GM18858 (cell line): ENCODE measurements around the gene SOCS1.

Source experiments
- ATAC-seq: cut with Tn5 transposase; IDR thresholded peaks from one replicate; pipeline ENCODE4 v1.9.1; 2021; ENCODE audit not compliant: unreplicated experiment

Gene SOCS1

GRCh38 chr16:11248133-11248532, 7.9 kb downstream of the SOCS1 start:
- no peak for ATAC-seq

DNA sequence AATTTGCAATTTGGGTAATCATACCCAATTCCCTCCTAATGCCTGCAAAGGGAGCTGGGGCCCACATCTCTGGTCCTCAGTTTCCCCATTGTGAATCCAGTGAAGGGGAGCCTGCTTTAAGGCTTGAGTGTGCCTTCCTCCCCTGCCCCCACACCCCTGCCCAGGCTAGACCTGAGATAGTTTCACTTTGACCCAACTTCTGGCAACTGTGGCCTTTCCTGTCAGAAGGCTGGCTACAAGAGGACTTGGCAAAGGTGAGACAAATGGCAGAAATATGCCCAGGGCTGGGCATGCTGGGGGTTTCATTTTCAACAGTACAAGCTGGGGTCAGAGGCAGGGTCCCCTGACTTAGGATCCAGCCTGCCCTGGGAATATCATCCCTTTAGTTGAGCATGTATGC, 10.0 kb downstream of the SOCS1 start:
- no peak for ATAC-seq

DNA sequence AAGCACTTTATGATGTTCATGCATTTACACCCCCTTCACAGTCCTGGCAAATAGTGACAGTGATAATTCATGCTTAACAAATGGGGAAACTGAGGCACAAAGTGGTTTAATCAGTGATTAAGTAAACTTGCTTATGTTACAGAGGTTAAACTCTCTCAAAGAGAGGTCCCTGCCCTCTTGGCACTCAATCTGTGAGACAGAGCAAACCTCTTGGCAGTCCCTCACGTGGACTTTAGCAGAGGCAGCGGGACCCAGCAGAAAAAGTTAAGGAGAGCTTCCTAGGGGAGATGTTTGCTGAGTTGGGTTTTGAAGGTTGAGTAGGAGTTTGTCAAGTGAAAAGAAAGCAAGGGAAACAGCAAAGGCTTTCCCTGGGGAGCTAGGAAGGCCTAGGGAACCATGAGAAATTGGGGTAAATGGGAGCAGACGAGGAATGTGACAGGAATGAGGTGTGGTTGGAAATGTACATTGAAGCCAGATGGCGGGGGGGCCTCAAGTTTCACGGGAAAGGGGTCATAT, 10.7 kb downstream of the SOCS1 start:
- no peak for ATAC-seq

DNA sequence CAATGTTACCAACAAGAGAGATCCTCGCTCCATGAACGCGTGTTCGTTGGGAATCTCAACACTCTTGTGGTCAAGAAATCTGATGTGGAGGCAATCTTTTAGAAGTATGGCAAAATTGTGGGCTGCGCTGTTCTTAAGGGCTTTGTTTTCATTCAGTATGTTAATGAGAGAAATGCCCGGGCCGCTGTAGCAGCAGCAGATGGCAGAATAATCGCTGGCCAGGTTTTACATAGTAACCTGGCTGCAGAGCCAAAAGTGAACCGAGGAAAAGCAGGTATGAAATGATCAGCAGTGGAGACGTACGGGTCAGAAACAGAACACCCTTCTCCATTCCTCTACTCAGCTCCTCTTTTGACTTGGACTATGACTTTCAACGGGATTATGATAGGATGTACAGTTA, 13.3 kb downstream of the SOCS1 start:
- ATAC-seq, result no peak

DNA sequence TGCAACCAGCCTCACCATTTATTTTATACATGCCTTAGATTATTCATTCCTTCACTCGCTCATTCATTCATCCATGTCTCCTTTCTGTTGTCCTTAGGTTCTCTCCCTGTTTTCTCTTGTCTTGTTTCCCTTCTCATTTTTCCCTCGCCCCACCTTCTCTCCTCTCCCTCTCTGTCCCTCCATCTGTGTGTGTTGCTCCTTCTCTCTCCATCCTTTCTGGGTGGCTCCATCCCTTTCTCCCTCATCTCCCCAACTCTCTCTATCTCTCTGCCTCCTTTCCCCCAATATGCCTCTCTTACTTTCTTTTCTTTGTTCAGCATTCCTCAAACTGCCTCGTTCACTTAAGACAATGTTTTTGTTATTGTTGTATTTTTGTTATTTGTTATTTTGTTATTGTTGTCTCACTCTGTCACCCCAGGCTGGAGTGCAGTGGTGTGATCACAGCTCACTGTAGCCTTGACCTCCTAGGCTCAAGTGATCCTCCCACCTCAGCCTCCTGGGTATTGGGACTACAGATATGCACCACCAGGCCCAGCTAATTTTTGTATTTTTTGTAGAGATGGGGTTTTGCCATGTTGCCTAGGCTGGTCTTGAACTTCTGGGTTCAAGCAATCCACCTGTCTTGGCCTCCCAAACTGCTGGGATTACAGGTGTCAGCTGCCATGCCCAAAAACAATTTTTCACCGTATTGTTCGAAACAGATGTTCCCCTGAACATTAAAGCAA, 14.4 kb downstream of the SOCS1 start:
- no peak for ATAC-seq

DNA sequence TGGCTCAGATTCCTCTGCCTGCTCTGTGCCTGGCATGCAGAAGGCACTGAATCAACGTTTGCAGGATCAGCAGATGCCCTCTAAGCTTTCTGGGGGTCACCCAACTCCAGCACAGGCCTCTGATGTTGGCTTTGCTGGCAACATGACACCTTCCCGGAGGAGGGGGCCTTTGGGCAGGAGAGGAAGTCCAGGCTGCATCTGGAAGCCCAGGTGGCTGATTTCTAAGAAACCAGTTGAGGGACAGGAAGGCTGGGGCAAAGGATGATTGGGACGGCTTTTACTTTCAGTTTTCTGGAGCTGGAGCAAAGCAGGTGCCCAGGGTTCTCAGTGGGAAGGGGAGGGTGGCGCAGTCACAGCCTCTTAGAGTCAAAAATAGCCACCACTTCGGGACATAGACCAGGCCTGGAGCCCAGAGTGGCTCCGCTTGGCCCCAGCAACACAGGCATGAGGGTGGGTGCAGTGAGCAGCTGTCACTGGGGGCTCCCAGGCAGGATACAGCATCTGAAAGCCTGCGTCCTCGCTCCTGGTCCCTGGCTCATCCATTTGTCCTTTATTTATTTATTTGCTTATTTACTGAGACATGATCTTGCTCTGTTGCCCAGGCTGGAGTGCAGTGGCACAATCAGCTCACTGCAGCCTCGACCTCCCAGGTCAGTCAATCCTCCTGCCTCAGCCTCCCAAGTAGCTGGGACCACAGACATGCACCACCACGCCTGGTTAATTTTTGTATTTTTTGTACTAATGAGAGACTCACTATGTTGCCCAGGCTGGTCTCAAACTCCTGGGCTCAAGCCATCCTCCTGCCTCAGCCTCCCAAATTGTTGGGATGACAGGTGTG, 15.1 kb downstream of the SOCS1 start:
- no peak for ATAC-seq

GRCh38 chr16:11239644-11240632, 16.1 kb downstream of the SOCS1 start:
- no peak for ATAC-seq

GRCh38 chr16:11238272-11239202, 17.5 kb downstream of the SOCS1 start:
- ATAC-seq, result no peak

DNA sequence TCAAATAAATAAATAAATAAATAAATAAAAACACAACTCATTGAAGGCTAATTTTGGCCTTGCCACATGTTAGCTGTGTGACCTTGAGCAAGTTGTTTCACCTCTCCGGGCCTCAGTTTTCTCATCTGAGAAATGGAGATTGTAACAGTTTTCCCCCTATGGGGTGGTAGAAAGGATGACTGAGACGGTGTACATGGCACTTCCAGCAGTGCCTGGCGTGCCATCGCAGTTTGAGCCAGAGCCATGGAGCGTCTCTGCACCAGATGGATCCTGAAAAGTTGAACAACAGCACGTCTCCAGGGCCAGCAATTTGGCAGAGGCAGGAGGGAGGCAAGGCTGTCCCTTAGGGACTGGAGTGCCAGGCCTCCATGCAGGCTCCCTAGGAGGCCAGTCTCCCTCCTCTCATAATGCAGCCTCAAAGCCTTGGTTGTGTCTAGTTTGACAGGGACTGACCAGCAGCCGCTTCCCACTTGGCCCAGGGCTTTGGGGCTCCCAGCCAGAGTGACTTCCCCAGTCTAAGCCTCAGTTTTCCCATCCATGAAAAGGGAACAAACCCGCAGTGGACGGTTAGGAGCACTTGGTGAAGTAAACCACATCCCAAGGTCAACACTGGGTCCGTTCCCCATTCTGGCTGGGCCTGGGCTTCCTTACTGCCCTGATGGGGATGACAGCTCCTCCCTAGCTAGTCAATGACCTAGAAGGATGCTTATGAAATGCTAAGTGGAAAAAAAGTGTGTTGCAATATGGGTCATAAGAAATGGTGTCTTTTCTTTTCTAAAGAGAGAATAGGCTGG, 19.3 kb downstream of the SOCS1 start:
- no peak for ATAC-seq

GRCh38 chr16:11235703-11235991, 20.4 kb downstream of the SOCS1 start:
- no peak for ATAC-seq

GRCh38 chr16:11234884-11235702, 20.9 kb downstream of the SOCS1 start:
- no peak for ATAC-seq

GRCh38 chr16:11233727-11234376, 22.2 kb downstream of the SOCS1 start:
- no peak for ATAC-seq

DNA sequence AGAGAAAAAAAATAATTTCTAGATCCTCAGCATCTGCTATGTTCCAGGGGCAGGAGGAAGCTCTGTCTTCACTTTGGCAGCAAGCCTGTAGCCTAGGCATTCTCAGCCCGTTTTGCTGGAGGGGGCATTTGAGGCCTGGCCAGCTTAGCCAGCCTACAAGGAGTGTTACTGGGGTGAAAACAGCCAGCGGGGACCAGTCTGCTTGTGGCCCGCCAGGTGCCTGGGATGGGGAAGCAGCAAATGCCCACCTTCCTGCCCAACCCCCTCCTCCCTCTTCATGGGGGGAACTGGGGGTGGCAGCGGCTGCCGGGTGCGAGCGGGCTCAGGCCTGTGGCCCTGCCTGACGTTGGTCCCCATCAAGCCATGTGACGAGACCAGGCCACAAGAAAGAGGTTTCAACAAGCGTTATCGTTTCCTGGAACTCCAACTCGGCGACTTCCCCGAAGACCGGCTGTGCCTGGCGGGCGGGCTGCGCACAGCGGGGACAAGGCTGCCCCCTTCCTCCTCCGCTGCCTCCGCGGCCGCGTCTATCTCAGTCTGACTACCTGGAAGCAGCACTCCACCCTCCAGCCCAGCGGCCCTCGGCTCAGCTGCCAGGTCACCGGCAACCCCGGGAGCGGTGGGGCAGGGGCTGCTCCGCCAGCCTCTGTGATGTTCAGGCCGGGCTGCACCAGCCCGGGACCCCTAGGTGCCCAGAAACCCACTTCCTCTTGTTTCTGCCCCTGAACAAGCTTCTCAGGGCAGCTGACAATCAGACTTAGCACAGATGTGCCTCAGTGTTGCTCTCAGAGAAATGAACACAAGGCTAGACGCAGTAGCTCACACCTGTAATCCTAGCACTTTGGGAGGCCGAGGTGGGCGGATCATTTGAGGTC, 22.9 kb downstream of the SOCS1 start:
- ATAC-seq, result peak; percentile 54

DNA sequence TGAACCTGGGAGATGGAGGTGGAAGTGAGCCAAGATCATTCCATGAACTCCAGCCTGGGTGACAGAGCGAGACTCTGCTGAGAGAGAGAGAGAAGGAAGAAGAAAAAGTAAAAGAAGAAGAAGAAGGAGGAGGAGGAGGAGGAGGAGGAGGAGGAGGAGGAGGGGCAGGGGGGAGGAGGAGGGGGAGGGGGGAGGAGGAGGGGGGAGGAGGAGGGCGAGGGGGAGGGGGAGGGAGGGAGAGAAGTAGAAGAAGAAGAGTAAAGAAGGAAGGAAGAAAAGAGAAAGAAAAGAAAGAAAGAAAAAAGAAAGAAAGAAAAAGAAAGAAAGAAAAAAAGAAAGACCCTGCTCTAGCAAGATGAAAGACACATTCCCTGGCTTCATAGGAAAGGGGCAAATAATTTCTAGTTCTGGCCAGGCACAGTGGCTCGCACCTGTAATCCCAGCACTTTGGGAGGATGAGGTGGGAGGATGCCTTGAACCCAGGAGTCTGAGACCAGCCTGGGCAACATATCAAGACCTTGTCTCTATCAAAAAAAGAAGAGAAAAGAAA, 23.6 kb downstream of the SOCS1 start:
- ATAC-seq, result no peak

DNA sequence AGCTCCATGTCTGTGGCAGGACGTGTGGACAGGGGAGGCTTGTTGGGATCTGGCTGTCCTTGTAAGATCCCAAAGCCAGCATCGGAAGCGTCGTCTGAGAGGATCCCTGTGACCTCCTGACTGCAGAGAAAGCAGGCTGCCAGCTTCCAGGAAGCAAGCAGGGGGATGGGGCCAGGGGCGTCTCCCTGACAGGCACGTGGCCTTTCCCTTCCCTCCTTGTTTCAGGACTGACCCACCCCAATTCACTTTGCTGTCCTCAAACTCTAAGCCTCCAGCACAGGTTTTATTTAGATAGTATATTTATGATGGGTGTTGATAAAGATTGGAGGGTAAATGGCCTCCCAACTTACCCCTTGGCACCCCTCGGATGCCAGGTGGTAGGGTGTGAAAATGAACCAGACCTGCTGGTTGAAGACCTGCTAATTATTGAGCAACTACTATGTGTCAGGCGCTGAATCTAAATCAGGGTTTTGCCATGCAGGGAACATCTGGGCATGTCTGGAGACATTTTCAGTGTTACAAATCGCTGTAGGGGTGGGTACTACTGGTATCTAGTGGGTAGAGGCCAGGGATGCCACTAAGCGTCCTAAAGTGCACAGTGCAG, 24.5 kb downstream of the SOCS1 start:
- no peak for ATAC-seq

DNA sequence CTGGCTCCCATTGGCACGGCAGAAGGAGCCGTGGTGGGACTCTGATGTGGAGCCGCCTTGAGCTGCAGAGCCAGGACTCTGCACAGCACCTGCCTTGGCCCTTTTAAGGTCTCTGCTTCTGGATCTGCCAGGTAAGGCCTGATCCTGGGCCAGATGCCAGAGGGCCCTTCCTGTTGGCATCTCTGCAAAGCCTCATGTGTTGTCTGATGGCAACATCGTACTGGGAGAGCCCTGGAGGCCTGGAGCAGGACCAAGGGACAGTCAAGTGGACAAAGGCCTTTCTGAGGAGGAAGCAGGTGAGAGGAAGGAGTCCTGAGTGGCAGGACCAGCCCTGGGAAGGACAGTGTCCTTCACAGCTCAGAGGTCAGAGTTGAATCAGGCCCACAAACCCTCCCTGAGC, 26.1 kb downstream of the SOCS1 start:
- no peak for ATAC-seq
